ENCODE data around the gene DPM1.
A peak's percentile ranks its signal among the peaks of the same experiment; 100 is the strongest.

Gene DPM1

GRCh38 chr20:50904067-50904570, 54.2 kb downstream of the DPM1 start:
- DNase-seq (ENCODE audit: insufficient read length): no peak
- FAIRE-seq: no peak
- TF ChIP-seq POLR2AphosphoS5 (IDR thresholded peaks at IDR 0.05; ENCODE audit: low read depth, low read length): no peak
- TF ChIP-seq POLR2A (IDR thresholded peaks at IDR 0.05; ENCODE audit: low read depth, low read length): no peak
- no peak for TF ChIP-seq TAF1 (IDR thresholded peaks at IDR 0.05; ENCODE audit: borderline replicate concordance, low read depth, low read length)

GRCh38 chr20:50903353-50904051, 54.8 kb downstream of the DPM1 start:
- FAIRE-seq: no peak
- TF ChIP-seq POLR2A (IDR thresholded peaks at IDR 0.05; ENCODE audit: low read depth, low read length) (peak; percentile 34), TAF1 (IDR thresholded peaks at IDR 0.05; ENCODE audit: borderline replicate concordance, low read depth, low read length) (no peak), POLR2AphosphoS5 (IDR thresholded peaks at IDR 0.05; ENCODE audit: low read depth, low read length) (no peak)

DNA sequence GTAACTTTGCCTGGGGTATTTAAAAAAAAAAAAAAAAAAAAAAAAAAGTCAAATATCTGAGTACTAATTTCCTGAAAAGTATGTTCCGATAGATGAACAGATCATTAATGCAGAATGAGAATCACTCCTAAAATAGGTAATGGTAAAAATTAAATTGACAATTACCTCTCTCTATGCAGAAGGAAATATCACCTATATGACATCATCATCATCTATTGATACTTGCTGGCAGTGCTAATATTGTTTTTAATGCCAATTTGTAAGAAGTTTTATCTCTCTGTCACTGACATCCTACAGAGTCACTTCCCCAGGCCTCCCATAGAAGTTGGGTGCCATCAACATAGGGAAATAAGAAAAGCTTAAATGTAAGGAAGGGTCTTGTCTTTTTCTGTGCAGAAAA, 57.0 kb downstream of the DPM1 start:
- FAIRE-seq (no peak), DNase-seq (ENCODE audit: insufficient read length) (no peak)
- TF ChIP-seq POLR2A (IDR thresholded peaks at IDR 0.05; ENCODE audit: low read depth, low read length) (no peak), POLR2AphosphoS5 (IDR thresholded peaks at IDR 0.05; ENCODE audit: low read depth, low read length) (no peak), TAF1 (IDR thresholded peaks at IDR 0.05; ENCODE audit: borderline replicate concordance, low read depth, low read length) (no peak)

More at GRCh38 chr20:50903353-50904051, 54.8 kb downstream of the DPM1 start:
- DNase-seq (ENCODE audit: insufficient read length): no peak

GRCh38 chr20:50900261-50900660, 58.1 kb downstream of the DPM1 start:
- FAIRE-seq (no peak), DNase-seq (ENCODE audit: insufficient read length) (no peak)
- TF ChIP-seq TAF1 (IDR thresholded peaks at IDR 0.05; ENCODE audit: borderline replicate concordance, low read depth, low read length) (no peak), POLR2AphosphoS5 (IDR thresholded peaks at IDR 0.05; ENCODE audit: low read depth, low read length) (no peak), POLR2A (IDR thresholded peaks at IDR 0.05; ENCODE audit: low read depth, low read length) (no peak)

DNA sequence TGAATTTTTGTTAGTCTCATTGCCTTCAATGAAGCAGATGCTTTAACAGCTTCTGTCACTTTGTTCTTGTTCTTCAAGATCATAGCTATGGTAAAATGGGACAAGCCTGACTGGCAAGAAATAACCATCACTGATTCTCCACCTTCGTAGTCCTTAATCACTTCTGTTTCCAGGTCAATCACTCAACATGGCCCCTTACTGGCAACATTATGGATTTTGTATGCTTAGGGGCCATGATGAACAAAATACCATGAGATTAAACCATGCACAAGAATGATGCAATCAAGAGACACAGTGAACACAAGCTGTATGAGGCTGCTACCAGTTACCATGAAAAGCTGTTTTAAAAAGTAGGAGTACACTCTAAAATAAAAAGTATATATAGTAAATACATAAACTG, 59.9 kb downstream of the DPM1 start:
- FAIRE-seq: no peak
- TF ChIP-seq TAF1 (IDR thresholded peaks at IDR 0.05; ENCODE audit: borderline replicate concordance, low read depth, low read length) (no peak), POLR2A (IDR thresholded peaks at IDR 0.05; ENCODE audit: low read depth, low read length) (no peak), POLR2AphosphoS5 (IDR thresholded peaks at IDR 0.05; ENCODE audit: low read depth, low read length) (no peak)
- DNase-seq (ENCODE audit: insufficient read length): no peak

DNA sequence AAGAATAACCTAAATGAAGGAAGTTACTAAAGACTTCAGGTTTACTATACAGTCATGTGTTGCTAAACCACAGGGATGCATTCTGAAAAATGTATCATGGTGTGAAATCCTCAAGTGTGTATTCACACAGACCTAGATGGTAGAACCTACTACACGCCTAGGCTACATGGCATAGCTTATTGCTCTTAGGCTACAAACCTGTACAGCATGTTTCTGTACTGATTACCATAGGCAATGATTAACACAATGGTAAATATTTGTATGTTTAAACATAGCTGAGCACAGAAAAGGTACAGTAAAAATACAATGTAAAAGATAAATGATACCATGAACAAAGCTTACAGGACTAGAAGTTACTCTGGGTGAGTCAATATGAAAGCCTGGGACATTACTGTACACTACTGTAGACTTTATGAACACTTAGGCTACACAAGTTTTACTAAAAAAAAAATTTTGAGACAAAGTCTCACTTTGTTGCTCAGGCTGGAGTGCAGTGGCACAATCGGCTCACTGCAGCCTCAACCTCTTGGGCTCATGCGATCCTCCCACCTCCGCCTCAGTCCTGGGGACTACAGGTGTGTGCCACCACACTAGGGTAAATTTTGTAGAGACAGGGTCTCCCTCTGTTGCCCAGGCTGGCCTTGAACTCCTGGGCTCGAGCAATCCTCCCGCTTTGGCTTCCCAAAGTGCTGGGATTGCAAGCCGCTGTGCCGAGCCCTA, 63.1 kb downstream of the DPM1 start:
- TF ChIP-seq POLR2AphosphoS5 (IDR thresholded peaks at IDR 0.05; ENCODE audit: low read depth, low read length) (peak; percentile 25; the same call in 1 of the 2 replicates), TAF1 (IDR thresholded peaks at IDR 0.05; ENCODE audit: borderline replicate concordance, low read depth, low read length) (no peak), POLR2A (IDR thresholded peaks at IDR 0.05; ENCODE audit: low read depth, low read length) (0 out of 2 replicates have a peak, but pooled peaks have one; percentile 25)
- no peak for FAIRE-seq
- no peak for DNase-seq (ENCODE audit: insufficient read length)

DNA sequence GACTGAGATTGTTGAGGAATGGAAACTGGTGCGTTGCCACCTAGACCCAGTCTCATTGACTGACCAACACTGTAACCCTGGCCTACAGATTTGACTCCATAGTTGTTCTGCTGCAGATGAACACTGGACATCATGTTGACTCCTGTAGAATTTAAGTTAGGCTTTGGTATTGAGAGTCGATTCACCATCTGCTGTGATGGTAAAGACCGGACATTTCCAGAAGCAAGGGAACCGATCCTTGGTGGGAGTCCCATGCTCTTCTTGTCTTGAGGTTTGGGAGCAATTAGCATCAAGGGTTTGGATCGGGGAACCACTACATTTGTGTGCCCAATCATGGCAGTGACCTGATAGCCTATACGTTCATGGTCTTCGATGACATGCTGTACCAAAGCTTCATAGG, 64.7 kb downstream of the DPM1 start:
- DNase-seq (ENCODE audit: insufficient read length) (no peak), FAIRE-seq (peak; percentile 44)
- no peak for TF ChIP-seq POLR2AphosphoS5 (IDR thresholded peaks at IDR 0.05; ENCODE audit: low read depth, low read length)
- TF ChIP-seq POLR2A (IDR thresholded peaks at IDR 0.05; ENCODE audit: low read depth, low read length): no peak
- no peak for TF ChIP-seq TAF1 (IDR thresholded peaks at IDR 0.05; ENCODE audit: borderline replicate concordance, low read depth, low read length)

GRCh38 chr20:50892394-50892793, 65.9 kb downstream of the DPM1 start:
- TF ChIP-seq TAF1 (IDR thresholded peaks at IDR 0.05; ENCODE audit: borderline replicate concordance, low read depth, low read length) (no peak), POLR2AphosphoS5 (IDR thresholded peaks at IDR 0.05; ENCODE audit: low read depth, low read length) (peak; percentile 58; the same call in 1 of the 2 replicates), POLR2A (IDR thresholded peaks at IDR 0.05; ENCODE audit: low read depth, low read length) (no peak)
- DNase-seq (ENCODE audit: insufficient read length) (no peak), FAIRE-seq (no peak)

- TF ChIP-seq TAF1 (IDR thresholded peaks at IDR 0.05; ENCODE audit: borderline replicate concordance, low read depth, low read length) (no peak), POLR2AphosphoS5 (IDR thresholded peaks at IDR 0.05; ENCODE audit: low read depth, low read length) (peak; percentile 75), POLR2A (IDR thresholded peaks at IDR 0.05; ENCODE audit: low read depth, low read length) (peak; percentile 67)
- FAIRE-seq (no peak), DNase-seq (ENCODE audit: insufficient read length) (no peak)
Observed at GRCh38 chr20:50891138-50891537, 67.2 kb downstream of the DPM1 start.

DNA sequence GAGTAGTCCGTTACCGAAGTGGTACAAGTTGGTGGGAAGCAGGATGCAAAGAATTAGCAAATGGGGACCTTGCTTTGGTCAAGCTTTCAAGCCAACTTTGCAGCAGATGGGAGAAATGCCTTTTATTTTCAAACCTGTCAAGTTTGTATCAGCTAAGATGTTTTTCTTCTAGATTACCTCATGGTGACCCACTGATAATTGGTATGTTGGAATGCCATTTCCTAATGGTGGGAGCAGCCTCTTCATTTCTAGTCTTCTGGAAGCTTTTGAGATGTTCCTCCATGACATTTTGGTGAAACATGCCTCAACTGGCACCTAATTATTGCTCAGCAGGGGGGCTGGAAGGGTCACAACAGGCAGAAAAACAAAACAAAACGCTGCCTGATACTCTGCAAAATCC, 70.8 kb downstream of the DPM1 start:
- DNase-seq (ENCODE audit: insufficient read length) (no peak), FAIRE-seq (no peak)
- 0 out of 2 replicates have a peak, but pooled peaks have one; percentile 14 for TF ChIP-seq POLR2AphosphoS5 (IDR thresholded peaks at IDR 0.05; ENCODE audit: low read depth, low read length)
- TF ChIP-seq POLR2A (IDR thresholded peaks at IDR 0.05; ENCODE audit: low read depth, low read length): no peak; the same call in 1 of the 2 replicates

GRCh38 chr20:50886184-50886790, 72.0 kb downstream of the DPM1 start:
- DNase-seq (ENCODE audit: insufficient read length): no peak
- no peak for TF ChIP-seq POLR2A (IDR thresholded peaks at IDR 0.05; ENCODE audit: low read depth, low read length)
- peak; percentile 59 for TF ChIP-seq POLR2AphosphoS5 (IDR thresholded peaks at IDR 0.05; ENCODE audit: low read depth, low read length)
- FAIRE-seq: no peak
